ENCODE data around the gene SAGE1. TPM values are rescaled to one million over a fixed set of nuclear protein-coding genes. Genes with fewer than 3 reads are reported as not detected.

SAGE1 gene
- total RNA-seq, 1 experiment from 2014 or later, result not detected

- POLR2A ChIA-PET, result no interaction called here
- Histone ChIP-seq H4K20me1 (ENCODE audit: insufficient read depth) (no peaks in the 10 kb centered on the region), H3K4me2 (ENCODE audit: low read length) (no peak overlapping the region), H3K9me2 (ENCODE audit: insufficient read depth) (no peaks in the 10 kb centered on the region), H3K4me1 (ENCODE audit: control insufficient read depth in 1 of 2, insufficient read depth in 2 of 2, low read length in 2 of 2) (no peaks in the 10 kb centered on the region), H3K9ac (ENCODE audit: low read length) (no peak overlapping the region), H3K27ac (ENCODE audit: low read depth, low read length) (no peak overlapping the region), H3K27me3 (ENCODE audit: insufficient read depth, low read length) (0 out of 2 replicates have a peak, but pooled peaks cover 6% of the 10 kb centered on the region), H3K9me3 (ENCODE audit: control insufficient read depth in 1 of 2, insufficient read depth in 1 of 2, low read depth in 1 of 2, low read length in 2 of 2) (no peaks in the 10 kb centered on the region), H3K4me3 (replicated peaks in 1 of 2; ENCODE audit: low read depth in 1 of 2, low read length in 2 of 2) (no peak overlapping the region), H3K36me3 (ENCODE audit: control insufficient read depth in 1 of 2, insufficient read depth in 2 of 2, low read length in 2 of 2) (no peaks in the 10 kb centered on the region), H3K79me2 (ENCODE audit: insufficient read depth, low read length) (no peaks in the 10 kb centered on the region), H2AFZ (ENCODE audit: low read depth, low read length, poor library complexity, severe bottlenecking) (no peak overlapping the region)
- CTCF ChIA-PET, result no interaction called here
- RAD21 ChIA-PET (ENCODE audit: low non-redundant PET in 1 of 2, low total read pairs in 2 of 2, uncharacterized antibody in 2 of 2, unreplicated experiment in 2 of 2), result no interaction called here
- TF ChIP-seq POLR2A (IDR thresholded peaks at IDR 0.05; ENCODE audit: borderline replicate concordance, extremely low read depth, insufficient read depth, insufficient read length) (no peak), SP1 (IDR thresholded peaks at IDR 0.05; ENCODE audit: low read depth) (no peak), RAD21 (IDR thresholded peaks at IDR 0.05; ENCODE audit: low read depth) (no peak), SIN3A (IDR thresholded peaks at IDR 0.05; ENCODE audit: low read depth) (no peak), EGR1 (IDR thresholded peaks at IDR 0.05; ENCODE audit: low read depth) (no peak), MAX (IDR thresholded peaks at IDR 0.05) (no peak), JUND (IDR thresholded peaks at IDR 0.05) (no peak), ZFX (IDR thresholded peaks at IDR 0.05) (no peak), ATF3 (IDR thresholded peaks at IDR 0.05) (no peak), TCF7L2 (IDR thresholded peaks at IDR 0.05; ENCODE audit: borderline replicate concordance, extremely low read depth, insufficient read depth, insufficient read length) (no peak), YY1 (IDR thresholded peaks at IDR 0.05; ENCODE audit: extremely low read depth, insufficient replicate concordance, low read depth, low read length) (no peak), REST (IDR thresholded peaks at IDR 0.05; ENCODE audit: low read depth) (no peak), POLR2AphosphoS5 (IDR thresholded peaks at IDR 0.05; ENCODE audit: low read depth, low read length) (no peak), ELF1 (IDR thresholded peaks at IDR 0.05; ENCODE audit: borderline replicate concordance, low read depth) (no peak), ZNF274 (IDR thresholded peaks at IDR 0.05; ENCODE audit: low read depth, low read length) (no peak), CTCF (IDR thresholded peaks at IDR 0.05 in 2 of 3, conservative IDR thresholded peaks at IDR 0.05 in 1 of 3; ENCODE audit: borderline replicate concordance in 1 of 3, insufficient read depth in 1 of 3, low read depth in 2 of 3, low read length in 2 of 3) (no peak), ZBTB33 (IDR thresholded peaks at IDR 0.05; ENCODE audit: extremely low read depth, insufficient replicate concordance, low read length) (no peak), EZH2 (IDR thresholded peaks at IDR 0.05) (no peak), EZH2phosphoT487 (IDR thresholded peaks at IDR 0.05; ENCODE audit: borderline replicate concordance) (no peak)
- ATAC-seq, result no peak
- BruUV-seq (replicated peaks), result no TSS peak
- no peak for DNase-seq (ENCODE audit: low read depth, low spot score)
- intact Hi-C loops (cut with micrococcal nuclease), result no loop called here
Observed at GRCh38 chrX:135910251-135910650, 16.7 kb downstream of the SAGE1 start.

Measured in HCT116 (cell line).